DND-41 (cell line): Measurements from ENCODE around the gene FGFR3.

Source experiments
- ATAC-seq: fragments of 200-7000 bp; cut with Tn5 transposase; 3 replicates; pipeline ENCODE4 v1.9.1; 2021; ENCODE audit warnings: low read depth; ENCODE audit not compliant: insufficient read depth
- DNase-seq: peaks from one replicate; pipeline ENCODE4 v3.0.0-alpha.2; 2020
- H2AFZ ChIP-seq: 2 replicates; pipeline ENCODE4 v1.6.0; 2012; ENCODE audit warnings: low read depth, low read length
- H3K27ac ChIP-seq: 2 replicates; pipeline ENCODE4 v1.5.1; 2012; ENCODE audit warnings: low read length, inconsistent platforms
- H3K27me3 ChIP-seq: fragments of 200-600 bp; sonication (generic); 2 replicates; pipeline ENCODE4 v1.6.0; 2012; ENCODE audit warnings: low read length, mild to moderate bottlenecking, inconsistent platforms; ENCODE audit not compliant: insufficient read depth, poor library complexity
- H3K36me3 ChIP-seq: 2 replicates; pipeline ENCODE4 v1.5.1; 2012; ENCODE audit warnings: low read length, inconsistent platforms; ENCODE audit not compliant: insufficient read depth
- H3K4me1 ChIP-seq: 2 replicates; pipeline ENCODE4 v1.5.1; 2012; ENCODE audit warnings: mild to moderate bottlenecking, low read length; ENCODE audit not compliant: insufficient read depth
- H3K4me2 ChIP-seq: 2 replicates; pipeline ENCODE4 v1.6.0; 2012; ENCODE audit warnings: mild to moderate bottlenecking, moderate library complexity, low read length, inconsistent platforms; ENCODE audit not compliant: insufficient read depth
- H3K4me3 ChIP-seq, 2 experiments: fragments of 200-600 bp in 1 of 2; shearing (Covaris generic) in 1 of 2; 2 replicates each; pipeline ENCODE4 v1.5.1; 2012 to 2016; ENCODE audit warnings: inconsistent platforms in 2 of 2, low read length in 2 of 2, mild to moderate bottlenecking in 2 of 2, low read depth in 1 of 2, moderate library complexity in 1 of 2
- H3K79me2 ChIP-seq: 2 replicates; pipeline ENCODE4 v1.6.0; 2012; ENCODE audit warnings: low read length, inconsistent platforms; ENCODE audit not compliant: insufficient read depth
- H3K9ac ChIP-seq: 2 replicates; pipeline ENCODE4 v1.6.0; 2012; ENCODE audit warnings: low read depth, mild to moderate bottlenecking, inconsistent platforms, low read length, moderate library complexity
- H3K9me3 ChIP-seq: 2 replicates; pipeline ENCODE4 v1.5.1; 2012; ENCODE audit warnings: low read length, moderate library complexity, mild to moderate bottlenecking, inconsistent platforms; ENCODE audit not compliant: insufficient read depth, severe bottlenecking
- H4K20me1 ChIP-seq: 2 replicates; pipeline ENCODE4 v1.6.0; 2012; ENCODE audit warnings: low read length; ENCODE audit not compliant: insufficient read depth
- CTCF ChIP-seq: IDR thresholded peaks from 2 replicates; pipeline ENCODE4 v1.5.1; 2012; ENCODE audit warnings: borderline replicate concordance, low read length, moderate library complexity, mild to moderate bottlenecking; ENCODE audit not compliant: poor library complexity, severe bottlenecking; ENCODE audit errors: extremely low read depth
- EZH2 ChIP-seq: IDR thresholded peaks from 3 replicates; pipeline ENCODE4 v1.6.1; 2012; ENCODE audit warnings: borderline replicate concordance, low read depth, mild to moderate bottlenecking, moderate library complexity, low read length, inconsistent platforms; ENCODE audit not compliant: severe bottlenecking

FGFR3 gene

GRCh38 chr4:1768367-1769034, 24.6 kb upstream of the FGFR3 start:
- Histone ChIP-seq H3K27me3 (no peaks in the 10 kb centered on the region), H2AFZ (no peak overlapping the region), H3K27ac (no peak overlapping the region), H3K9me3 (no peaks in the 10 kb centered on the region), H3K4me1 (no peaks in the 10 kb centered on the region), H3K36me3 (no peaks in the 10 kb centered on the region), H3K79me2 (no peaks in the 10 kb centered on the region), H3K4me2 (no peak overlapping the region), H4K20me1 (no peaks in the 10 kb centered on the region; the same call in 1 of the 2 replicates), H3K9ac (no peak overlapping the region), H3K4me3 (no peak overlapping the region)
- no peak for ATAC-seq
- TF ChIP-seq CTCF (no peak), EZH2 (no peak)
- DNase-seq = no peak

- H3K9ac ChIP-seq = no peak overlapping the region
- H3K79me2 ChIP-seq = no peaks in the 10 kb centered on the region
- H3K4me2 ChIP-seq = no peak overlapping the region
- peaks cover 4% of the 10 kb centered on the region for H4K20me1 ChIP-seq
- no peaks in the 10 kb centered on the region for H3K36me3 ChIP-seq
- no peaks in the 10 kb centered on the region for H3K4me1 ChIP-seq
- no peak overlapping the region for H3K27ac ChIP-seq
- ATAC-seq = no peak
- no peak overlapping the region for H3K4me3 ChIP-seq
- TF ChIP-seq EZH2 = no peak
- no peak for TF ChIP-seq CTCF
- H3K9me3 ChIP-seq = no peaks in the 10 kb centered on the region
- no peak for DNase-seq
- no peak overlapping the region for H2AFZ ChIP-seq
- no peaks in the 10 kb centered on the region for H3K27me3 ChIP-seq
These were observed 23.4 kb upstream of the FGFR3 start for GRCh38 chr4:1769692-1770091.

GRCh38 chr4:1770245-1770644, 22.8 kb upstream of the FGFR3 start:
- Histone ChIP-seq H3K4me1 (no peaks in the 10 kb centered on the region), H3K79me2 (no peaks in the 10 kb centered on the region), H2AFZ (no peak overlapping the region), H3K36me3 (no peaks in the 10 kb centered on the region), H4K20me1 (peaks cover 5% of the 10 kb centered on the region), H3K4me2 (no peak overlapping the region), H3K4me3 (no peak overlapping the region), H3K27me3 (no peaks in the 10 kb centered on the region), H3K9ac (no peak overlapping the region), H3K9me3 (no peaks in the 10 kb centered on the region), H3K27ac (no peak overlapping the region)
- no peak for ATAC-seq
- DNase-seq = no peak
- TF ChIP-seq CTCF (no peak), EZH2 (no peak)

- Histone ChIP-seq H3K79me2 (no peaks in the 10 kb centered on the region), H3K27me3 (no peaks in the 10 kb centered on the region), H3K27ac (no peak overlapping the region), H3K4me3 (no peak overlapping the region), H3K4me1 (no peaks in the 10 kb centered on the region), H3K36me3 (no peaks in the 10 kb centered on the region), H2AFZ (no peak overlapping the region), H3K9ac (no peak overlapping the region), H3K9me3 (no peaks in the 10 kb centered on the region), H4K20me1 (peaks cover 5% of the 10 kb centered on the region), H3K4me2 (no peak overlapping the region)
- ATAC-seq (no peak), DNase-seq (no peak)
- no peak for TF ChIP-seq EZH2
- TF ChIP-seq CTCF = no peak
These were observed 22.3 kb upstream of the FGFR3 start for GRCh38 chr4:1770791-1771231.
